PC-9 (cell line): ENCODE measurements around the gene KBTBD12.

Experiments used
- EZH2 ChIP-seq: fragments of 200-600 bp; sonication (generic); IDR thresholded peaks from 2 replicates; pipeline ENCODE4 v1.8.0; 2017; ENCODE audit warnings: antibody characterized with exemption, low read depth
- TF ChIP-seq, protein P1 (sequence below): fragments of 200-600 bp; sonication (generic); conservative IDR thresholded peaks from 2 replicates; pipeline ENCODE4 v1.6.1; 2017; ENCODE audit warnings: mixed run types, antibody characterized with exemption, mild to moderate bottlenecking, moderate library complexity

- no peak for TF ChIP-seq EZH2
- TF ChIP-seq, protein P1, sequence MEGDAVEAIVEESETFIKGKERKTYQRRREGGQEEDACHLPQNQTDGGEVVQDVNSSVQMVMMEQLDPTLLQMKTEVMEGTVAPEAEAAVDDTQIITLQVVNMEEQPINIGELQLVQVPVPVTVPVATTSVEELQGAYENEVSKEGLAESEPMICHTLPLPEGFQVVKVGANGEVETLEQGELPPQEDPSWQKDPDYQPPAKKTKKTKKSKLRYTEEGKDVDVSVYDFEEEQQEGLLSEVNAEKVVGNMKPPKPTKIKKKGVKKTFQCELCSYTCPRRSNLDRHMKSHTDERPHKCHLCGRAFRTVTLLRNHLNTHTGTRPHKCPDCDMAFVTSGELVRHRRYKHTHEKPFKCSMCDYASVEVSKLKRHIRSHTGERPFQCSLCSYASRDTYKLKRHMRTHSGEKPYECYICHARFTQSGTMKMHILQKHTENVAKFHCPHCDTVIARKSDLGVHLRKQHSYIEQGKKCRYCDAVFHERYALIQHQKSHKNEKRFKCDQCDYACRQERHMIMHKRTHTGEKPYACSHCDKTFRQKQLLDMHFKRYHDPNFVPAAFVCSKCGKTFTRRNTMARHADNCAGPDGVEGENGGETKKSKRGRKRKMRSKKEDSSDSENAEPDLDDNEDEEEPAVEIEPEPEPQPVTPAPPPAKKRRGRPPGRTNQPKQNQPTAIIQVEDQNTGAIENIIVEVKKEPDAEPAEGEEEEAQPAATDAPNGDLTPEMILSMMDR = no peak
These were observed 13.0 kb downstream of the KBTBD12 start for GRCh38 chr3:127927829-127928604.
